Measurements from ENCODE around the gene SH2D4B.

SH2D4B gene

DNA sequence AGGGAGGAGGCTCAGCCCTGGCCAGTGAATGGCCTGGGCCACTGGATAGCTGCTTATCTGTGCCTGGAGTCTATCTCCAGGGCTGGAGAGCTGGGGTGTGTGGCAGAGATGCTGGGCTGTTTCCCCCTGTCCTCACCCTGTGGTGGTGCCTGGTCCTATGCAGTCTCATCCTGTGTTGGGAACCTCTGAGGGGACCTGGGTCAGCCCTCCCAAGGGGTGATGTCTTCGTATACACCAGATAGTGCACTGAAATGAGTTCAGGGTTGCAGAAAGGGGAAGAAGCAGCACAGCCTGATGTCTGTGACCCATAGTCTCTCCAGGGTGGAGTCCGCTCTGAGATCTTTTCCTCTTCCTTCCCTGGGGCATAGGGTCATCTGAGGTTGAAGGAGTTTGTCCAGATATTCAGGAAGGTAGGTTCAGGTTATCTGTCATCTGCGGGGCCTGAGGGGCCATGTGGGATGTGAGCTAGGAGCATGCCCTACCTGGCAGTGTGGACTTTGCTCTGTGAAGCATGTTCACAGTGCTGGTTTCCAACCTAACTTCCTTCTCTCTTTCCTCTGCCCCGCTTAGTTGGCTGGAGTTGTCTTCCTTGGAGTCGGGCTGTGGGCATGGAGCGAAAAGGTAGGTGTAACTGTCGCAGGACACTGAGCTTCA is 33.4 kb upstream of the SH2D4B start:
- peaks cover 40% of the 10 kb centered on the region for H3K4me1 ChIP-seq (ENCODE audit: insufficient read depth, low read length, severe bottlenecking)
- H4K20me1 ChIP-seq (ENCODE audit: insufficient read depth, low read length): no peaks in the 10 kb centered on the region
- no peak overlapping the region for H3K4me3 ChIP-seq (ENCODE audit: low read depth, low read length, poor library complexity, severe bottlenecking)
- no peaks in the 10 kb centered on the region for H3F3A ChIP-seq (ENCODE audit: insufficient read depth, low read length)
- peak overlapping the region; percentile 69 for H3K27ac ChIP-seq (ENCODE audit: low read depth, low read length, poor library complexity, severe bottlenecking)
- no peak overlapping the region for H3K4me2 ChIP-seq (ENCODE audit: low read length)
- TF ChIP-seq EZH2 (IDR thresholded peaks at IDR 0.05; ENCODE audit: borderline replicate concordance, low read length): no peak
- TF ChIP-seq, protein P1, sequence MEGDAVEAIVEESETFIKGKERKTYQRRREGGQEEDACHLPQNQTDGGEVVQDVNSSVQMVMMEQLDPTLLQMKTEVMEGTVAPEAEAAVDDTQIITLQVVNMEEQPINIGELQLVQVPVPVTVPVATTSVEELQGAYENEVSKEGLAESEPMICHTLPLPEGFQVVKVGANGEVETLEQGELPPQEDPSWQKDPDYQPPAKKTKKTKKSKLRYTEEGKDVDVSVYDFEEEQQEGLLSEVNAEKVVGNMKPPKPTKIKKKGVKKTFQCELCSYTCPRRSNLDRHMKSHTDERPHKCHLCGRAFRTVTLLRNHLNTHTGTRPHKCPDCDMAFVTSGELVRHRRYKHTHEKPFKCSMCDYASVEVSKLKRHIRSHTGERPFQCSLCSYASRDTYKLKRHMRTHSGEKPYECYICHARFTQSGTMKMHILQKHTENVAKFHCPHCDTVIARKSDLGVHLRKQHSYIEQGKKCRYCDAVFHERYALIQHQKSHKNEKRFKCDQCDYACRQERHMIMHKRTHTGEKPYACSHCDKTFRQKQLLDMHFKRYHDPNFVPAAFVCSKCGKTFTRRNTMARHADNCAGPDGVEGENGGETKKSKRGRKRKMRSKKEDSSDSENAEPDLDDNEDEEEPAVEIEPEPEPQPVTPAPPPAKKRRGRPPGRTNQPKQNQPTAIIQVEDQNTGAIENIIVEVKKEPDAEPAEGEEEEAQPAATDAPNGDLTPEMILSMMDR (IDR thresholded peaks at IDR 0.05; ENCODE audit: low read length): no peak
- no peaks in the 10 kb centered on the region for H3K9me3 ChIP-seq (ENCODE audit: low read length)
- no peak overlapping the region for H3K9ac ChIP-seq (ENCODE audit: low read length)
- no peaks in the 10 kb centered on the region for H3K27me3 ChIP-seq (ENCODE audit: insufficient read depth, low read length)
- peaks cover 22% of the 10 kb centered on the region; the same call in 1 of the 2 replicates for H3K36me3 ChIP-seq (ENCODE audit: insufficient read depth, low read length)
- H3K9me2 ChIP-seq (ENCODE audit: low read depth, low read length): no peaks in the 10 kb centered on the region
- H2AFZ ChIP-seq (ENCODE audit: low read length): no peak overlapping the region
- H3K79me2 ChIP-seq (ENCODE audit: insufficient read depth, low read length): no peaks in the 10 kb centered on the region

DNA sequence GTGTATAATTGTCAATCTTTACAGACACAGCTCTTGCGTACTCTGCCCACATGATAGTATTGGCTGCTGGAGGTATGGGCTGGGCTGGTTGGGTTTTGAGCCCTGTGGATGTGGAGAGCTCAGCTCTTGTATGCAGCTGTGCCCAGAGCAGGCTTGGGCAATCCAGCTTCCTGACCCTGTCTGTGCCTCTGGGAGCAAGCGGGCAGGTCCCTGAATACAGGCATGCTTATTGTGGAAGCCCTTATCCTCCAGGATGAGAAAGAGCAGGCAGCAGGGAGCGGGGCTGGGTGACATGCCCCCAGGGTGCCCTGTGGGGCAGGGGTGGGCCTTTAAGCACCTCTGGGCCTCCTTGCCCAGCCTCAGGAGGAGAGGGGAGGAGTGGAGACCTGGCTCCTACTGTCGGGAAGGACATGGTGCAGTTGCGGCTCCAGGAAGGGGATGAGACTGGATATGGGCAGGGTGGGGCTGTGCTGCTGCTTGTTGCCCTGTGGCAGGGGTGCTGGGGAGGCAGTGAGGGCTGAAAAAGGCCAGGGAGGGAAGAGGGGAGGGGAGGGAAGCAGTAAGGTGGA is 32.7 kb upstream of the SH2D4B start:
- Histone ChIP-seq H3K27me3 (ENCODE audit: insufficient read depth, low read length) (no peaks in the 10 kb centered on the region), H3K27ac (ENCODE audit: low read depth, low read length, poor library complexity, severe bottlenecking) (peak overlapping the region; percentile 69), H3K79me2 (ENCODE audit: insufficient read depth, low read length) (no peaks in the 10 kb centered on the region), H3K36me3 (ENCODE audit: insufficient read depth, low read length) (peaks cover 29% of the 10 kb centered on the region; the same call in 1 of the 2 replicates), H3K9ac (ENCODE audit: low read length) (no peak overlapping the region; the same call in 1 of the 2 replicates), H3K9me2 (ENCODE audit: low read depth, low read length) (no peaks in the 10 kb centered on the region), H3K9me3 (ENCODE audit: low read length) (no peaks in the 10 kb centered on the region), H3K4me3 (ENCODE audit: low read depth, low read length, poor library complexity, severe bottlenecking) (no peak overlapping the region), H4K20me1 (ENCODE audit: insufficient read depth, low read length) (no peaks in the 10 kb centered on the region), H3K4me1 (ENCODE audit: insufficient read depth, low read length, severe bottlenecking) (peaks cover 33% of the 10 kb centered on the region), H3F3A (ENCODE audit: insufficient read depth, low read length) (no peaks in the 10 kb centered on the region), H3K4me2 (ENCODE audit: low read length) (no peak overlapping the region), H2AFZ (ENCODE audit: low read length) (no peak overlapping the region)
- no peak for TF ChIP-seq EZH2 (IDR thresholded peaks at IDR 0.05; ENCODE audit: borderline replicate concordance, low read length)
- TF ChIP-seq, protein P1 (IDR thresholded peaks at IDR 0.05; ENCODE audit: low read length): no peak

DNA sequence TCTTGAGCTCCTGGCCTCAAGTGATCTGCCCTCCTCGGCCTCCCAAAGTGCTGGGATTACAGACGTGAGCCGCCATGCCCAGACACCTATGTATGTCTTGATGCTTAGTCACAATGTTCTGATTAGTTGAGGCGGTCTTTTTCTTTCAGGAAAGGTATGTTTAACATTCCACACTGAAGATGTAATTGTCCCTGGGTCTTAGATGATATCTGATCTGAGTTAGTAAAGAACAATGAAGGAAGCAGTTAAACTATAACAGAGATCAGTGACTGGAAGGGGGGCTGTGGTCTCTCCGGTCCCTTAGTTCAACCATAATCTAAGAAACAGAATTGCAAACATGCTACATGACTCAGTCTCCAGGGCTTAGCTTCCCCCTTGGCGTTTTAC is 31.5 kb upstream of the SH2D4B start:
- H3K9me2 ChIP-seq (ENCODE audit: low read depth, low read length): no peaks in the 10 kb centered on the region
- no peaks in the 10 kb centered on the region for H4K20me1 ChIP-seq (ENCODE audit: insufficient read depth, low read length)
- peaks cover 38% of the 10 kb centered on the region; the same call in 1 of the 2 replicates for H3K36me3 ChIP-seq (ENCODE audit: insufficient read depth, low read length)
- H3K79me2 ChIP-seq (ENCODE audit: insufficient read depth, low read length): no peaks in the 10 kb centered on the region
- TF ChIP-seq, protein P1 (IDR thresholded peaks at IDR 0.05; ENCODE audit: low read length): no peak
- TF ChIP-seq EZH2 (IDR thresholded peaks at IDR 0.05; ENCODE audit: borderline replicate concordance, low read length): no peak
- H3K27me3 ChIP-seq (ENCODE audit: insufficient read depth, low read length): no peaks in the 10 kb centered on the region
- H3K27ac ChIP-seq (ENCODE audit: low read depth, low read length, poor library complexity, severe bottlenecking): no peak overlapping the region
- H3K4me2 ChIP-seq (ENCODE audit: low read length): no peak overlapping the region
- no peaks in the 10 kb centered on the region for H3F3A ChIP-seq (ENCODE audit: insufficient read depth, low read length)
- H3K4me1 ChIP-seq (ENCODE audit: insufficient read depth, low read length, severe bottlenecking): peaks cover 23% of the 10 kb centered on the region
- no peak overlapping the region for H2AFZ ChIP-seq (ENCODE audit: low read length)
- H3K9me3 ChIP-seq (ENCODE audit: low read length): no peaks in the 10 kb centered on the region
- H3K9ac ChIP-seq (ENCODE audit: low read length): no peak overlapping the region
- H3K4me3 ChIP-seq (ENCODE audit: low read depth, low read length, poor library complexity, severe bottlenecking): no peak overlapping the region

All from OCI-LY1 (cell line).